ENCODE results near the gene MARF1. TPM values are rescaled to one million over a fixed set of nuclear protein-coding genes. Genes with fewer than 3 reads are reported as not detected.

Gene MARF1
- total RNA-seq, 1 donor from 2014 or later = 46.0 TPM

DNA sequence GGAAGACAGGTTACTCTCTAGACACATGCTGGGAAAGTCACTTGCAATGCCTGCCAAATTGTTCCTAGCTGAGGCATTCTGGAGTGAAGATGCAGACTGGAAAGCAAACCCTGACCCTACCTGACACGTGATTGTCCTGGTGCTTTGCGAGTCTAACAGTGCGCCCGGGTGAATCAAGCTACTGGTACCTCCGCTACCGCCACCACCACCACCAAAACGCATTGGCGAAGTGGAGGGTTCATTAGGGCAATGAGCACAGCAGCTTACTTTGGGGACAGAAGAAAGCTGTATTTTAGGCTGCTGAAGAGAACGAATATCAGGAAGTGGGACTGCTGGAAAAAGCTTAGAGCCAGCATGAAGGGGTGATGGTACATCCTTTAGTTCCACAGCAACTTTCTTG is 7.0 kb downstream of the MARF1 start:
- intact Hi-C loops (cut with micrococcal nuclease) = no loop called here
- TF ChIP-seq, protein P1, sequence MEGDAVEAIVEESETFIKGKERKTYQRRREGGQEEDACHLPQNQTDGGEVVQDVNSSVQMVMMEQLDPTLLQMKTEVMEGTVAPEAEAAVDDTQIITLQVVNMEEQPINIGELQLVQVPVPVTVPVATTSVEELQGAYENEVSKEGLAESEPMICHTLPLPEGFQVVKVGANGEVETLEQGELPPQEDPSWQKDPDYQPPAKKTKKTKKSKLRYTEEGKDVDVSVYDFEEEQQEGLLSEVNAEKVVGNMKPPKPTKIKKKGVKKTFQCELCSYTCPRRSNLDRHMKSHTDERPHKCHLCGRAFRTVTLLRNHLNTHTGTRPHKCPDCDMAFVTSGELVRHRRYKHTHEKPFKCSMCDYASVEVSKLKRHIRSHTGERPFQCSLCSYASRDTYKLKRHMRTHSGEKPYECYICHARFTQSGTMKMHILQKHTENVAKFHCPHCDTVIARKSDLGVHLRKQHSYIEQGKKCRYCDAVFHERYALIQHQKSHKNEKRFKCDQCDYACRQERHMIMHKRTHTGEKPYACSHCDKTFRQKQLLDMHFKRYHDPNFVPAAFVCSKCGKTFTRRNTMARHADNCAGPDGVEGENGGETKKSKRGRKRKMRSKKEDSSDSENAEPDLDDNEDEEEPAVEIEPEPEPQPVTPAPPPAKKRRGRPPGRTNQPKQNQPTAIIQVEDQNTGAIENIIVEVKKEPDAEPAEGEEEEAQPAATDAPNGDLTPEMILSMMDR (IDR thresholded peaks at IDR 0.05; ENCODE audit: borderline replicate concordance) = no peak
- Histone ChIP-seq H3K36me3 (peaks cover 83% of the 10 kb centered on the region), H3K9me3 (replicated peaks) (no peaks in the 10 kb centered on the region), H3K27ac (replicated peaks) (no peak overlapping the region), H3K4me1 (peaks cover 20% of the 10 kb centered on the region), H3K27me3 (ENCODE audit: low read depth) (no peaks in the 10 kb centered on the region), H3K4me3 (no peak overlapping the region)
- DNase-seq = no peak

GRCh38 chr16:15631730-15632409 is 11.1 kb downstream of the MARF1 start:
- Histone ChIP-seq H3K27me3 (ENCODE audit: low read depth) (no peaks in the 10 kb centered on the region), H3K27ac (replicated peaks) (no peak overlapping the region), H3K9me3 (replicated peaks) (no peaks in the 10 kb centered on the region), H3K4me1 (peaks cover 7% of the 10 kb centered on the region), H3K36me3 (peaks cover 85% of the 10 kb centered on the region), H3K4me3 (no peak overlapping the region)
- intact Hi-C loops (cut with micrococcal nuclease) = no loop called here
- no peak for DNase-seq
- TF ChIP-seq, protein P1 (IDR thresholded peaks at IDR 0.05; ENCODE audit: borderline replicate concordance) = no peak

GRCh38 chr16:15621889-15622288 is 21.1 kb downstream of the MARF1 start:
- TF ChIP-seq, protein P1 (IDR thresholded peaks at IDR 0.05; ENCODE audit: borderline replicate concordance) = no peak
- DNase-seq = no peak
- intact Hi-C loops (cut with micrococcal nuclease) = no loop called here
- Histone ChIP-seq H3K27ac (replicated peaks) (peak overlapping the region; percentile 65), H3K9me3 (replicated peaks) (no peaks in the 10 kb centered on the region), H3K27me3 (ENCODE audit: low read depth) (no peaks in the 10 kb centered on the region), H3K36me3 (peaks cover 85% of the 10 kb centered on the region), H3K4me3 (peak overlapping the region; percentile 9), H3K4me1 (peaks cover 37% of the 10 kb centered on the region)

GRCh38 chr16:15621456-15621855 is 21.5 kb downstream of the MARF1 start:
- intact Hi-C loops (cut with micrococcal nuclease) = no loop called here
- Histone ChIP-seq H3K27me3 (ENCODE audit: low read depth) (no peaks in the 10 kb centered on the region), H3K9me3 (replicated peaks) (no peaks in the 10 kb centered on the region), H3K27ac (replicated peaks) (peak overlapping the region; percentile 65), H3K36me3 (peaks cover 88% of the 10 kb centered on the region), H3K4me1 (peaks cover 37% of the 10 kb centered on the region), H3K4me3 (peak overlapping the region; percentile 9)
- TF ChIP-seq, protein P1 (IDR thresholded peaks at IDR 0.05; ENCODE audit: borderline replicate concordance) = no peak
- DNase-seq = no peak

- Histone ChIP-seq H3K36me3 (peaks cover 92% of the 10 kb centered on the region), H3K27ac (replicated peaks) (peak overlapping the region; percentile 65), H3K4me1 (peaks cover 37% of the 10 kb centered on the region), H3K9me3 (replicated peaks) (no peaks in the 10 kb centered on the region), H3K4me3 (no peak overlapping the region), H3K27me3 (ENCODE audit: low read depth) (no peaks in the 10 kb centered on the region)
- DNase-seq = no peak
- intact Hi-C loops (cut with micrococcal nuclease) = no loop called here
- TF ChIP-seq, protein P1 (IDR thresholded peaks at IDR 0.05; ENCODE audit: borderline replicate concordance) = no peak
Observed at GRCh38 chr16:15620611-15621195, 22.3 kb downstream of the MARF1 start.

Measured in left ventricle myocardium inferior (tissue), 1 donor.